Type B pancreatic cell (in vitro differentiated cells): ENCODE measurements around the gene GLS2. TPM values are rescaled to one million over a fixed set of nuclear protein-coding genes. Genes with fewer than 3 reads are reported as not detected.

Experiments used
- DNase-seq: peaks from one replicate; pipeline ENCODE4 v3.0.0; 2021; ENCODE audit warnings: mixed read lengths; ENCODE audit not compliant: unreplicated experiment; ENCODE audit errors: extremely low spot score
- H3K27ac Mint-ChIP-seq: 2 replicates; pipeline ENCODE4 v1.8.0; 2021; ENCODE audit warnings: mild to moderate bottlenecking, mixed read lengths
- H3K27me3 Mint-ChIP-seq: 2 replicates; pipeline ENCODE4 v1.8.0; 2021; ENCODE audit warnings: mixed read lengths
- H3K36me3 Mint-ChIP-seq: 2 replicates; pipeline ENCODE4 v1.8.0; 2021; ENCODE audit warnings: mixed read lengths
- H3K4me1 Mint-ChIP-seq: one replicate; pipeline ENCODE4 v1.8.0; 2021; ENCODE audit warnings: mixed read lengths; ENCODE audit not compliant: unreplicated experiment
- H3K4me3 Mint-ChIP-seq: 2 replicates; pipeline ENCODE4 v1.8.0; 2021; ENCODE audit warnings: mild to moderate bottlenecking, mixed read lengths
- H3K9me3 Mint-ChIP-seq: 2 replicates; pipeline ENCODE4 v1.8.0; 2021; ENCODE audit warnings: mixed read lengths
- total RNA-seq: library from RNA; stranded (reverse); gene quantifications from 2 replicates; pipeline ENCODE4 v1.2.1, GENCODE V29; 2021; ENCODE audit warnings: low replicate concordance
- TF ChIP-seq, protein P1 (sequence below): fragments of 200-600 bp; sonication (generic); conservative IDR thresholded peaks from 2 replicates; pipeline ENCODE4 v1.5.0; 2021; ENCODE audit warnings: antibody characterized with exemption, mild to moderate bottlenecking

Gene GLS2
- total RNA-seq, 1 donor from 2014 or later, result 6.7 TPM

DNA sequence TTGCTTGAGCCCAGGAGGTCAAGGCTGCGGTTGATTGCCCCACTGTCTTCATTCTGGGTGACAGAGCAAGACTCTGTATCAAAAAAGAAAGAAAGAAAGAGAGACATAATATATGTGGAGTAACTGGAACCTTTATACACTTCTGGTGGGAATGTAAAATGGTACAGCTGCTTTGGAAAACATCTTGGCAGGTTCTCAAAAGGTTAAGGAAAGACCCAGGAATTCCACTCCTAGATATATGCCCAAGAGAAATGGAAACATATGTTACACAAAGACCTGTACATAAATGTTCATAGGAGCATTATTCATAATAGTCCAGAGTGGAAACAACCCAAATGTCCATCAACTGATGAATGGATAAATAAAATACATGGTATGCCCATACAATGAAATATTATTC is 40.9 kb upstream of the GLS2 start:
- Mint-ChIP-seq H3K27me3 (no peaks in the 10 kb centered on the region), H3K4me3 (no peak overlapping the region), H3K36me3 (no peaks in the 10 kb centered on the region), H3K9me3 (no peaks in the 10 kb centered on the region), H3K27ac (peak overlapping the region; percentile 26), H3K4me1 (peaks cover 10% of the 10 kb centered on the region)
- DNase-seq, result no peak
- TF ChIP-seq, protein P1, sequence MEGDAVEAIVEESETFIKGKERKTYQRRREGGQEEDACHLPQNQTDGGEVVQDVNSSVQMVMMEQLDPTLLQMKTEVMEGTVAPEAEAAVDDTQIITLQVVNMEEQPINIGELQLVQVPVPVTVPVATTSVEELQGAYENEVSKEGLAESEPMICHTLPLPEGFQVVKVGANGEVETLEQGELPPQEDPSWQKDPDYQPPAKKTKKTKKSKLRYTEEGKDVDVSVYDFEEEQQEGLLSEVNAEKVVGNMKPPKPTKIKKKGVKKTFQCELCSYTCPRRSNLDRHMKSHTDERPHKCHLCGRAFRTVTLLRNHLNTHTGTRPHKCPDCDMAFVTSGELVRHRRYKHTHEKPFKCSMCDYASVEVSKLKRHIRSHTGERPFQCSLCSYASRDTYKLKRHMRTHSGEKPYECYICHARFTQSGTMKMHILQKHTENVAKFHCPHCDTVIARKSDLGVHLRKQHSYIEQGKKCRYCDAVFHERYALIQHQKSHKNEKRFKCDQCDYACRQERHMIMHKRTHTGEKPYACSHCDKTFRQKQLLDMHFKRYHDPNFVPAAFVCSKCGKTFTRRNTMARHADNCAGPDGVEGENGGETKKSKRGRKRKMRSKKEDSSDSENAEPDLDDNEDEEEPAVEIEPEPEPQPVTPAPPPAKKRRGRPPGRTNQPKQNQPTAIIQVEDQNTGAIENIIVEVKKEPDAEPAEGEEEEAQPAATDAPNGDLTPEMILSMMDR, result no peak

DNA sequence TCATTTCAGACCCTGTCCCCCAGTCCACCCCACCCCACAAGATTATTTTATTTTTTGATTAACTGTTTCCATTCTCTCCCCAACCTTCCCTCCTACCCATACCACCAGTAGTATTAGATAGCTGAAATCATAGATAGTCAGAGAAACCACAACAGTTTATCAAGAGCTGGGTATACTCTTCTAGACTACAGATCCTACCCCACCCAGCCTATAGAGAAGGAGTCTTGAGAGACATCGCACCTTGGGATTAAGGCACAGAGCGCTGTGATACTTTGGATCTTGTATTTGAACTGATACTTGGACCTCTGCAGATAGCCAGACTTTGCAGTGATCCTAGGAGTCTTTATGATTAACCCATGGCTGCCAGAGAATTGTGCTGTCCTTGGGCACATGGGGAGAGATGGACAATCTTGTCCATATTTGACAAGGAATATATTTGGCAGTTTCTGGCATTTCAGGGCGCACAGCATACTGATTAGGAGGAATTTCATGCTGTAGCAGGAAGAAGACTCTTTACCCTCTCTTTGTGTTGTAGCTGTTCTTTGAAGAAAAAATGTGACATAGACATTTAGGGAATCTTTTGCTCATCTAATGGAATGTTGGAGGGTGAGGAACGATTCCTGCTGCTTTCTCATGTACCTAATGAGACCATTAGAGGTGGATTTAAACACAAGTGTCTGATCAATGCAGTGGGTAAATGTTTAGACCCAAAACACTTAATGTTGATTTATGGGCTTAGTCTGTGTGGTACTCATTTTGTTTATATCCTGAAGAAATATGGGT is 34.6 kb upstream of the GLS2 start:
- Mint-ChIP-seq H3K27me3 (no peaks in the 10 kb centered on the region), H3K4me3 (peak overlapping the region; percentile 92), H3K36me3 (no peaks in the 10 kb centered on the region), H3K4me1 (peaks cover 27% of the 10 kb centered on the region), H3K9me3 (no peaks in the 10 kb centered on the region), H3K27ac (peak overlapping the region; percentile 88)
- no peak for DNase-seq
- TF ChIP-seq, protein P1, result no peak

DNA sequence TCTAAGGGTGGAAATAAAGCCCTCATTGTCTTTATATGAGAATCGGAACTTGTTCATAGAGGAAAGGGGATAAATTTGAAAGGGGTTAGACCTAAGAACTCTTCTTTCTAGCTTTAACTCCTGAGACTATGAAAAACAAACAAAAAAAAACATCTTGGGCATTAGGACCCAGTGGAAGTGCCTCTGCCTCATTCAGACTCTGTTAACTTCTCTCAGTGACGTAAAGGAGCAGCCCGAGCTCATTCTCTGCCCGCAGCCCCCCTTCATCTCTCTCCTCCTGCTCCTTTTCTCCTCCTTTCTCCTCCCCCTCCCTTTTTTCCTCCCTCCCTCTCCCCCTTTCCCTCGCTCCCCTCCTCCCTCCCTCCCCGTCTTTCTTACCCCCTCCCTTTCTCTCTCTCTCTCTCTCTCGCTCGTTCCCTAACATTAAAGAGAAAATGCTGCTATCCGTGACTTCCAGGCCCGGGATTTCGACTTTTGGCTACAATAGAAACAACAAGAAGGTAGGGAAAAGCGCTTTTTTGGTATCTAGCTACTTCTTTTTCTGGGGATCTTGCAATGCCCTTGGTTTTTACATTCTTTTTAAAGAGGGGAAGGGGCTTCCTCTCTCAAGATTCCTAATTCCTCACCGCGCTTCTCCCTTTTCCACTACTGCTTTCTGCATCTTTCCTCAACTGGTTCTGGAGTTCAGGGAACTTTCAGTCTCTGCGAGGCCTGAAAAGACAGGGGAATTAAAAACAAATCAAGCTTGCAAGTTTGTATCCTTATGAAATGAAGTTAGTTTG is 33.8 kb upstream of the GLS2 start, which contains the start of gene RBMS2:
Gene RBMS2, plus strand, starts transcription at position 231 of the 782 bp plus-strand sequence. Its CDS starts 204 bp downstream, at position 435.
- peaks cover 23% of the 10 kb centered on the region for H3K4me1 Mint-ChIP-seq
- H3K4me3 Mint-ChIP-seq, result peak within 1 kb of the TSS; percentile 92
- H3K36me3 Mint-ChIP-seq, result no peaks in the 10 kb centered on the region
- H3K9me3 Mint-ChIP-seq, result no peaks in the 10 kb centered on the region
- peak within 1 kb of the TSS; percentile 88 for H3K27ac Mint-ChIP-seq
- peak; percentile 73 for DNase-seq
- TF ChIP-seq, protein P1, result no peak
- H3K27me3 Mint-ChIP-seq, result no peaks in the 10 kb centered on the region

- Mint-ChIP-seq H3K4me3 (peak overlapping the region; percentile 92), H3K36me3 (no peaks in the 10 kb centered on the region), H3K27ac (peak overlapping the region; percentile 88), H3K4me1 (peaks cover 21% of the 10 kb centered on the region), H3K27me3 (no peaks in the 10 kb centered on the region), H3K9me3 (no peaks in the 10 kb centered on the region)
- DNase-seq, result no peak
- TF ChIP-seq, protein P1, result no peak
These were observed 33.2 kb upstream of the GLS2 start for GRCh38 chr12:56521209-56521589.

DNA sequence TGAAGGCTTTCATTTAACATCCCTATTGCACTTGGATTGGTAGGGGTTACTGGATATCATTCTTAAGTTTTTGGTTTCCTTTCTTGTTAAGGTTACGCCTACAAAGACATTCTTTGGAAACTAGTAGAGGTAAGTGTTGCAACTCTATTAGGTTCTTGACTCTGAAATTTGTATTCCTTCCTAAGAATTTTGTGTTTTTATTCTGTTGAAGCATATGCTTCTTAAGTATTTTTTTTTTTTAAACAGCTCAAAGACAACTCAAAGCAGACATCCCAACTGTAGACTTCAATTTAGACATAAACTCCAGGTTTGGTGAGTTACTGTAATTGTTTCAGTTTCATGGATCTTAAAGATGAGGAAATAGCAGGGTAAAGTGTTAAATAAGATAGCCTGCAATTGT is 32.5 kb upstream of the GLS2 start:
- TF ChIP-seq, protein P1, result no peak
- Mint-ChIP-seq H3K9me3 (no peaks in the 10 kb centered on the region), H3K27me3 (no peaks in the 10 kb centered on the region), H3K27ac (peak overlapping the region; percentile 78), H3K4me3 (peak overlapping the region; percentile 65), H3K4me1 (peaks cover 21% of the 10 kb centered on the region), H3K36me3 (no peaks in the 10 kb centered on the region)
- no peak for DNase-seq
